K562 (cell line): Measurements from ENCODE around the gene HHATL. TPM values are rescaled to one million over a fixed set of nuclear protein-coding genes. Genes with fewer than 3 reads are reported as not detected.

Experiments used
- ATAC-seq: fragments of 200-7000 bp; cut with Tn5 transposase; 3 replicates; pipeline ENCODE4 v1.9.1; 2020; ENCODE audit warnings: moderate library complexity
- BruUV-seq: library from RNA; stranded (reverse); fragments of 400-500 nt; replicated peaks from 2 replicates; lab custom pipeline; 2021; lab: Mats Ljungman, UMichigan
- CTCF ChIA-PET: fragments of 300-600 bp; formaldehyde crosslinking; extraction: SDS; loops from one replicate; lab custom pipeline; 2021; ENCODE audit warnings: low intra/inter-chr PET ratio; lab: Yijun Ruan, JAX
- POLR2A ChIA-PET: fragments of 300-600, 350-650 bp; sonication (Branson Sonifier 250); formaldehyde crosslinking; extraction: SDS; loops from one replicate; lab custom pipeline; 2021; ENCODE audit warnings: antibody characterized with exemption, inconsistent platforms; lab: Yijun Ruan, JAX
- DNase-seq, 4 experiments: peaks; one replicate each; pipeline versions ENCODE4 v3.0.0 to v3.0.0-alpha.2; 2011 to 2018; ENCODE audit warnings: low spot score in 3 of 4, mixed read lengths in 3 of 4; ENCODE audit errors: extremely low read depth in 1 of 4
- FAIRE-seq: peaks from 2 replicates; lab custom pipeline; 2011; peaks lifted over from hg19 to GRCh38; lab: Jason Lieb, UNC
- H2AFZ ChIP-seq: 2 replicates; pipeline ENCODE4 v1.6.0; 2011; ENCODE audit warnings: low read depth, low read length, control low read depth, inconsistent platforms
- H3K27ac ChIP-seq: fragments of 200-600 bp; 3 replicates; pipeline ENCODE4 v1.8.0; 2011; ENCODE audit warnings: low read depth, mild to moderate bottlenecking, control low read depth, inconsistent platforms, low read length, moderate library complexity, mixed read lengths; ENCODE audit errors: extremely low read depth
- H3K27me3 ChIP-seq, 2 experiments: fragments of 300-600 bp in 1 of 2; 2 replicates in 1 of 2; 3 replicates in 1 of 2; pipeline versions ENCODE4 v1.6.0 to v1.8.0; 2011; ENCODE audit warnings: inconsistent platforms in 2 of 2, low read length in 2 of 2, mild to moderate bottlenecking in 1 of 2, mixed read lengths in 1 of 2, moderate library complexity in 1 of 2; ENCODE audit not compliant: control insufficient read depth in 2 of 2, insufficient read depth in 2 of 2
- H3K36me3 ChIP-seq: fragments of 300-600 bp; 3 replicates; pipeline ENCODE4 v1.8.0; 2011; ENCODE audit warnings: mild to moderate bottlenecking, low read length, inconsistent platforms; ENCODE audit not compliant: control insufficient read depth, insufficient read depth
- H3K4me1 ChIP-seq, 2 experiments: fragments of 200-600 bp in 1 of 2; replicated peaks in 1 of 2; 2 replicates in 1 of 2; 3 replicates in 1 of 2; pipeline versions ENCODE4 v1.5.1 to v1.8.0; 2011; ENCODE audit warnings: inconsistent platforms in 2 of 2, low read length in 2 of 2, mild to moderate bottlenecking in 1 of 2, mixed read lengths in 1 of 2, moderate library complexity in 1 of 2; ENCODE audit not compliant: control insufficient read depth in 2 of 2, insufficient read depth in 2 of 2
- H3K4me2 ChIP-seq: 2 replicates; pipeline ENCODE4 v1.6.1; 2011; ENCODE audit warnings: low read length, control low read depth, inconsistent platforms, mixed read lengths; ENCODE audit not compliant: insufficient read depth
- H3K4me3 ChIP-seq: fragments of 200-600 bp; sonication (generic), shearing (Covaris generic); 2 replicates; pipeline ENCODE4 v1.5.1; 2016; ENCODE audit warnings: control low read depth, inconsistent platforms
- H3K79me2 ChIP-seq: fragments of 200-600 bp; 3 replicates; pipeline ENCODE4 v1.8.0; 2011; ENCODE audit warnings: low read length, inconsistent platforms; ENCODE audit not compliant: control insufficient read depth, insufficient read depth
- H3K9ac ChIP-seq, 2 experiments: 2 replicates each; pipeline versions ENCODE4 v1.6.0 to v1.6.1; 2011; ENCODE audit warnings: low read depth in 2 of 2, low read length in 2 of 2, control low read depth in 1 of 2, inconsistent platforms in 1 of 2, mild to moderate bottlenecking in 1 of 2, mixed read lengths in 1 of 2; ENCODE audit not compliant: insufficient read depth in 1 of 2
- H3K9me1 ChIP-seq: one replicate; pipeline ENCODE4 v1.6.0; 2011; ENCODE audit warnings: inconsistent platforms, mild to moderate bottlenecking, low read length, moderate library complexity; ENCODE audit not compliant: control insufficient read depth, insufficient read depth
- H3K9me3 ChIP-seq: replicated peaks from 2 replicates; pipeline ENCODE4 v1.5.1; 2011; ENCODE audit warnings: low read depth, low read length, inconsistent platforms; ENCODE audit not compliant: control insufficient read depth, insufficient read depth
- H4K20me1 ChIP-seq: replicated peaks from 2 replicates; pipeline ENCODE4 v1.6.1; 2011; ENCODE audit warnings: low read length, inconsistent platforms, mixed read lengths; ENCODE audit not compliant: control insufficient read depth, insufficient read depth
- ARID1B ChIP-seq: fragments of 450-650 bp; IDR thresholded peaks from 2 replicates; pipeline ENCODE4 v1.6.1; 2016; ENCODE audit warnings: antibody characterized with exemption, mild to moderate bottlenecking, inconsistent platforms
- BRD4 ChIP-seq: fragments of 200-600 bp; sonication (generic); IDR thresholded peaks from 2 replicates; pipeline ENCODE4 v1.6.1; 2017; ENCODE audit warnings: inconsistent platforms
- HDAC8 ChIP-seq: fragments of 450-650 bp; IDR thresholded peaks from 2 replicates; pipeline ENCODE4 v1.6.1; 2016; ENCODE audit warnings: mild to moderate bottlenecking, missing genetic modification characterization, moderate library complexity, missing compliant biosample characterization
- ZNF232 ChIP-seq: sonication (generic); formaldehyde crosslinking; IDR thresholded peaks from 2 replicates; pipeline ENCODE4 v1.8.0; 2022; ENCODE audit warnings: mild to moderate bottlenecking, missing genetic modification reagents
- WGBS: fragments of 100-300 bp; shearing (Covaris generic); methylation state at CpG from one replicate; pipeline ENCODE4 v1.1.6; 2016; ENCODE audit warnings: low coverage, mixed read lengths; ENCODE audit not compliant: insufficient coverage; ENCODE audit errors: missing lambda C conversion rate; 5-methylcytosine and 5-hydroxymethylcytosine counted together
- in situ Hi-C: fragments of 300-500 bp; cut with MboI; formaldehyde crosslinking; loops from 4 replicates; pipeline ENCODE4 v1.15.0; 2018; ENCODE audit warnings: inconsistent platforms, mixed read lengths
- intact Hi-C: fragments of 100-400 bp; cut with micrococcal nuclease; formaldehyde crosslinking; loops from 2 replicates; pipeline ENCODE4 v1.14.2; 2022
- polyA plus RNA-seq, 8 experiments: library from polyadenylated mRNA; depleted of rRNA in 4 of 8; stranded (reverse) in 5 of 8; unstranded in 3 of 8; fragments of >200 nt; fragmentation: Nextera tagmentation in 2 of 8; fragmentation: Illumina TruSeq in 1 of 8; extraction: Ambion mirVana in 2 of 8; extraction: Trizol in 1 of 8; gene quantifications; 2 replicates each; pipeline versions ENCODE4 v1.2.1 to v1.2.3, GENCODE V29; 2011 to 2014; ENCODE audit warnings: inconsistent platforms in 1 of 8, missing spikeins in 1 of 8
- total RNA-seq, 7 experiments: library from RNA; depleted of rRNA in 6 of 7; stranded (reverse); fragments of >200 nt in 6 of 7; fragmentation: Illumina TruSeq in 2 of 7; extraction: Trizol in 2 of 7; gene quantifications; 2 replicates each; pipeline versions ENCODE4 v1.2.1 to v1.2.3, GENCODE V29; 2011 to 2021; ENCODE audit warnings: low replicate concordance in 1 of 7
- TF ChIP-seq, protein P1 (sequence below): fragments of 450-650 bp; IDR thresholded peaks from one replicate; pipeline ENCODE4 v1.6.1; 2018; ENCODE audit warnings: mild to moderate bottlenecking, moderate library complexity; ENCODE audit not compliant: partially characterized antibody

HHATL gene
- total and polyA plus RNA-seq, 9 of the 15 experiments (the other 6 are each of a cell fraction or from before 2014, with no cell fraction given), result not detected

- no peaks in the 10 kb centered on the region for H3K9me1 ChIP-seq
- intact Hi-C loops (no loop called here), in situ Hi-C loops (no loop called here)
- no peaks in the 10 kb centered on the region for H3K4me1 ChIP-seq
- under 1% methylated on average over 6 of the region's 6 CpGs for WGBS
- CTCF ChIA-PET, result no interaction called here
- H3K9ac ChIP-seq, result no peak overlapping the region
- H3K27ac ChIP-seq, result no peak overlapping the region
- no peak overlapping the region for H2AFZ ChIP-seq
- no peaks in the 10 kb centered on the region for H3K79me2 ChIP-seq
- 0 out of 2 replicates have a peak, but pooled peaks cover 2% of the 10 kb centered on the region for H3K9me3 ChIP-seq
- FAIRE-seq (no peak), DNase-seq (no peak), ATAC-seq (no peak)
- TF ChIP-seq BRD4 (no peak), HDAC8 (tag) (no peak), ARID1B (no peak), ZNF232 (CRISPR knock-in tag) (no peak)
- TF ChIP-seq, protein P1, sequence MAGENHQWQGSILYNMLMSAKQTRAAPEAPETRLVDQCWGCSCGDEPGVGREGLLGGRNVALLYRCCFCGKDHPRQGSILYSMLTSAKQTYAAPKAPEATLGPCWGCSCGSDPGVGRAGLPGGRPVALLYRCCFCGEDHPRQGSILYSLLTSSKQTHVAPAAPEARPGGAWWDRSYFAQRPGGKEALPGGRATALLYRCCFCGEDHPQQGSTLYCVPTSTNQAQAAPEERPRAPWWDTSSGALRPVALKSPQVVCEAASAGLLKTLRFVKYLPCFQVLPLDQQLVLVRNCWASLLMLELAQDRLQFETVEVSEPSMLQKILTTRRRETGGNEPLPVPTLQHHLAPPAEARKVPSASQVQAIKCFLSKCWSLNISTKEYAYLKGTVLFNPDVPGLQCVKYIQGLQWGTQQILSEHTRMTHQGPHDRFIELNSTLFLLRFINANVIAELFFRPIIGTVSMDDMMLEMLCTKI, result no peak
- no peaks in the 10 kb centered on the region for H3K36me3 ChIP-seq
- POLR2A ChIA-PET, result no interaction called here
- no peak overlapping the region for H3K4me2 ChIP-seq
- no TSS peak for BruUV-seq
- no peaks in the 10 kb centered on the region for H4K20me1 ChIP-seq
- peaks cover 12 to 19% of the 10 kb centered on the region in 2 experiments; a peak in 4 of 5 replicates for H3K27me3 ChIP-seq
- H3K4me3 ChIP-seq, result no peak overlapping the region
These were observed 27.0 kb upstream of the HHATL start for GRCh38 chr3:42729404-42730145.
